Subcutaneous adipose tissue (tissue), 4 donors: ENCODE measurements around the gene KMT2C. TPM values are rescaled to one million over a fixed set of nuclear protein-coding genes. Genes with fewer than 3 reads are reported as not detected.

Experiments used
- total RNA-seq, 4 donors: library from RNA; depleted of rRNA; stranded (reverse); fragments of >200 nt; gene quantifications; one replicate each; pipeline ENCODE4 v1.1.0, GENCODE V29; 2016
- TF ChIP-seq, protein P1 (sequence below): fragments of 450-650 bp; IDR thresholded peaks from one replicate; pipeline ENCODE4 v1.5.1; 2016; ENCODE audit warnings: low read depth, mild to moderate bottlenecking, control low read depth, antibody characterized with exemption, moderate library complexity

KMT2C gene
- total RNA-seq, 4 donors from 2014 or later = 68.7 to 86.8 (median 70.5) TPM

DNA sequence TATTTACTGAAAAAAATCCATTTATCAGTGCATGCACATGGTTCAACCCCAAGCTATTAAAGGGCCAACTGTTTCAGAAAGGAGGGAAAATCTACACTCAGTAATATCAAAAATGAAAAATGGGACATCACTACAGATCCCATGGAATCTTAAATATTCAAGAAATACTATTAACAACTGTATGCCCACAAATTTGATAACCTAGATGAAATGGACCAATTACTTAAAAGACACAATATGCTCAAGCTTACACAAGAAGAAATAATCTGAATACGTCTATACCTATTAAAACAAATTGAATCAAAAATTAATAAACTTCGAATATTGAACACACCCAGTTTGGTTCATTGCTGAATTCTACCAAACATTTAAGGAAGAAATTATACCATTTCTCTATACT is 87.9 kb downstream of the KMT2C start:
- TF ChIP-seq, protein P1, sequence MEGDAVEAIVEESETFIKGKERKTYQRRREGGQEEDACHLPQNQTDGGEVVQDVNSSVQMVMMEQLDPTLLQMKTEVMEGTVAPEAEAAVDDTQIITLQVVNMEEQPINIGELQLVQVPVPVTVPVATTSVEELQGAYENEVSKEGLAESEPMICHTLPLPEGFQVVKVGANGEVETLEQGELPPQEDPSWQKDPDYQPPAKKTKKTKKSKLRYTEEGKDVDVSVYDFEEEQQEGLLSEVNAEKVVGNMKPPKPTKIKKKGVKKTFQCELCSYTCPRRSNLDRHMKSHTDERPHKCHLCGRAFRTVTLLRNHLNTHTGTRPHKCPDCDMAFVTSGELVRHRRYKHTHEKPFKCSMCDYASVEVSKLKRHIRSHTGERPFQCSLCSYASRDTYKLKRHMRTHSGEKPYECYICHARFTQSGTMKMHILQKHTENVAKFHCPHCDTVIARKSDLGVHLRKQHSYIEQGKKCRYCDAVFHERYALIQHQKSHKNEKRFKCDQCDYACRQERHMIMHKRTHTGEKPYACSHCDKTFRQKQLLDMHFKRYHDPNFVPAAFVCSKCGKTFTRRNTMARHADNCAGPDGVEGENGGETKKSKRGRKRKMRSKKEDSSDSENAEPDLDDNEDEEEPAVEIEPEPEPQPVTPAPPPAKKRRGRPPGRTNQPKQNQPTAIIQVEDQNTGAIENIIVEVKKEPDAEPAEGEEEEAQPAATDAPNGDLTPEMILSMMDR = no peak

DNA sequence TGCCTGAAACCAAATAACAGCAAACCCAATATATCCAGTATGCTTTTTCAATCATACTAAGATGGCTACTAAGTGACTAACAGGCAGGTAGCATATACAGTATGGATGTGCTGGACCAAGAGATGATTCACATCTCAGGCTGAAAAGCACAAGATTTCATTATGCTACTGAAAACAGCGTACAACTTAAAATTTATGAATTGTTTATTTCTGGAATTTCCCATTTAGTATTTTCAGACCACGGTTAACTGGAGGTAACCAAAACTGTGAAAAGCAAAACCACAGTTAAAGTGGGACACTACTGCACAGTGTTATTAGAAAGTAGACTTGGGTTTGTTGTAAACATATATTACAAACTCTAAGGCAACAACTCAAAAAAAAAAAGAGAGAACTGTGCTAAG is 91.5 kb downstream of the KMT2C start:
- TF ChIP-seq, protein P1 = no peak

DNA sequence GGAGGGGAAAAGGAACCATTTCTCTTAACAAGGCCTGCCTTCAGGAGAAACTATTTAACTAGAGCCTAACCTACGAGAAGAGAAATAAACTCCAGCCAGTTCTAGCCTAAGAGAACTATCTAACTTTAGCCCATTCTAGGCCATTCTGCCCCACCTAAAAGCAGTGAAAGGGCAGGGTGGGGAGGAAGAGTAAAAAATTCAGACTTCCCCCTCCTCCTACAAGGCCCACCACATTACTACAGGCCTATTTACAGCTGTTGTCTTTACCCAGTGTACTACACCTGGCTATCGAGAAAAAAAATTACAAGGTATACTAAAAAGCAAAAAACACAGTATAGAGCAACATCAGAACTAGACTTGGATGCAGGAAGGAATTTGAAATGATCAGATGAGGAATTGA is 93.0 kb downstream of the KMT2C start:
- TF ChIP-seq, protein P1 = no peak

DNA sequence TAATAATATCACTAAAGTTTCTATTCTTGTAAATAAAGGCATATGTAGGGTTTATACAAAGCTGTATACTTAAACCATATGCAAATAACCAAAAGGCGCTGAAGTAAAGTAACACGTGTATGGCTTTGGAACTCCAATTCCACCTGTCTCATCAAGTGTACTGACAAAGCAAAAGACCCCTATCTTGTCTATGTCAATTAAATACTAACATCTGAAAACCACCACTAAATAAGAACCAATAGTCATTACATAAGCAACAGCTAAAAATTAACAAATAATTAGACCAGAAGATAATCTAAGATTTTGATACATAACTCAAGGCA is 93.9 kb downstream of the KMT2C start:
- TF ChIP-seq, protein P1 = no peak

DNA sequence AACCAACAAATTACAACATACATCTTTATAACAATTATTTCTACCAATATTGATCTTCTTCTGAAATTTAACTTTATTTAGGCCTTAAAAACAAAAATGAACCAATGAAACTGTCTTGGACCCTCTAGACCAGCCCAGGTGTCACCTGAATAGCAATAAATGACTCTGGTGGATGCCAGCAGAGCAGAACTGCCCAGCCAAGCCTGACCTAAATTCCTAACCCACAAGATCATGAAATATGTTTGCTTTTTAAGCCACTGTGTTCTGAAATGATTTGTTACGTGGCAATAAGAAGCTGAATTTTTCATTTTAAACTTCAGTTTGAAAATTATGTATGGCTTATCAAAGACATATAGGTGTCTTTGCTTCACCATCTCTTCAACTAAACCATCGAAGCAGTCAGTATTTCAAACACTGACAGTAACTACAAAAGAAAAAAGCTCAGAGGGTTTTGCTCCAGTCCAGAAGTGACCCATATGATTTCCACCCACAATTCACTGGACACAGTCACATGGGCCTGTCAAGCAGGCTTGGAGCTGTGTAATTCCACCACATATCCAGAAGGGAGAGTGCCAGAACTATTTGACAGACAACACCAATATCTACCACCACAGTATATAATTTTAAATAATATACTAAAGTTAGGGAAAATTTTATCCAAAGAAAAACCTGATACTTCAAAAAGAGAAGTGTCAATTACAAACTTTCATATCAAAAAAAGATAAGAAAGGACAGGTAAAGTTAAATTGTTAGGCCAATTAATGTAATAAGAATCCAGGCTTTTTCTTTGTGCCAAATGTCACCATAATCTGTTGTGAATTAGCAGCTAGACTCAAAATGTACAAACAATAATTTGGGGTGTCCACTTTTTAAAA is 94.5 kb downstream of the KMT2C start:
- TF ChIP-seq, protein P1 = no peak

DNA sequence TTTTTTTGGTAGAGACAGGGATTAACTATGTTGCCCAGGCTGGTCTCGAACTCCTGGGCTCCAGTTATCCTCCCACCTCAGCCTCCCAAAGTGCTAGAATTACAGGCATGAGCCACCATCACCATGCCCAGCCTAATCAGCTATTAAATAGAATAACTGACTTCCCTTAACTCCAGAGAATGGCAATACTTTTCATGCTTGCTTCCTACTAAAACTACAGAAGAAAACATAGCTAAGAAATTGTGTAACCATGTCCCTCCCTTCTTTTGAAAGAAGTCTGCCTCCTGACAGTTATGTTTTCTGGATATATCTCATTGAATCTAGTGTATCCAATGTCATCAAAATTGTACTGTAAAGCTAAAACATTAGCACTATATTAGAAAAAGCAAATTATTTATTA is 95.6 kb downstream of the KMT2C start:
- TF ChIP-seq, protein P1 = no peak

DNA sequence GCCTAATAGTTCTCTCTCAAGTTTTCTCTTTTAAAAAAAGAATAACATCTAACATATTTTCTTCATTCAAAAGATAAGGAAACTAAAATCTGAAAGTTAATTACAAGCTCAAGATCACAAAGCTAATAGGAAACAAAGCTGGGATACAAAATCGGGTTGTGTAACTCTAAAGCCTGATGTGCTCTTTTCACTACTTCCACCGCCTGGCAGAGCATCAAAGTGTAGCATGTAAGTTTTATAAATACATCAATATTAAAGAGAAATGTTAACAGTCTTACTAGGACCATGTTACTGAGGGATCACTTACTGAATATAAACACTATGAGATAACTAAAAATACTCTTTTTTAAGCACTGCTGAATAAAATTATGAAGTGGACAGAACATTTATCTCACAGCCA is 97.2 kb downstream of the KMT2C start:
- TF ChIP-seq, protein P1 = no peak
